NCI-H2196 treated with DMSO at 0.1 percent for 48 hours (cell line): ENCODE results near the gene RGSL1.

Source experiments
- DNase-seq: peaks from one replicate; lab custom pipeline; 2025; ENCODE audit not compliant: unreplicated experiment; lab: John Stamatoyannopoulos, UW

Gene RGSL1

DNA sequence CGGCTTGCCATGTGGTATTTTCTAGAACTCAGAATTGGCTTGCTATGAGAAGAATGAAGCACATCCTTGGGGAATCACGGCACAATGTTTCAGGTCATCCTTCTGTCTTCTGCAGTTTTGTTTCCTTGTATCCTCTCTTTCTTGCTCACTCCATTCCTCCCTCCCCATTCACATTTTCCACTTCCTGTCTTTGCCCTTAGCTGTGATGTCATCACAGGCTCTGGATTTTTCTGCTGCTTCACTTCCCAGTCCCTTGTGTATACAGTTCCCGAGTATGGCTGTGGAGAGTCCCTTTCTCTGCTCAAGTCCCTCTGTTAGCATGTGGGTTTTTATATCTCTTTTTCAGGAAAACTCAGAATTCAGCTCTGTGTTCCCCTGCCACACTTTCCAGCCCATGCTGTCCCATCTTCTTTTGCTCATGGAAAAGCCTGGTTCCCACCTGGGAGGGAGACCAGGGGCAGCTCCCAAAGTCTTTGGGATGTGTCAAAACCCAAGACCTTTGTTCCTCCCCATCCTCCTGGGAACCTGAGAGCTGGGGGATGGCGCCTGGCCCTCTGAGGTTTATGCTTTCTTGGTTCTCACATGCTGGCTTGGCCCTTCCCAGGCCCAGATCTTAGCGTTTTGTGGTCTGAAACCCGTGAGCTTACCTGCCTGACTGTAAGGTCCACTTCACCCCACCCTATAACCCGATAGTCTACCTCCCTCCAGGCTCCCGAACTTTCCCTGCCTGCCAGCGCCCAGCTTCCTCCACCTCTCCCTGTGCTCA is 159.1 kb downstream of the RGSL1 start:
- DNase-seq: no peak
